ENCODE measurements around the gene CSKMT. TPM values are rescaled to one million over a fixed set of nuclear protein-coding genes. Genes with fewer than 3 reads are reported as not detected.
A peak's percentile ranks its signal among the peaks of the same experiment; 100 is the strongest.
"Not testable (repeated sequence)": the region's sequence is repeated elsewhere in the genome, so short reads cannot be mapped to it uniquely, and the experiment has no call there.

The CSKMT gene, protein sequence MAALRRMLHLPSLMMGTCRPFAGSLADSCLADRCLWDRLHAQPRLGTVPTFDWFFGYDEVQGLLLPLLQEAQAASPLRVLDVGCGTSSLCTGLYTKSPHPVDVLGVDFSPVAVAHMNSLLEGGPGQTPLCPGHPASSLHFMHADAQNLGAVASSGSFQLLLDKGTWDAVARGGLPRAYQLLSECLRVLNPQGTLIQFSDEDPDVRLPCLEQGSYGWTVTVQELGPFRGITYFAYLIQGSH
- polyA plus RNA-seq (ENCODE audit: insufficient read length in 12 of 12) = 1 to 10 TPM in 10 of 12 donors, not detected in 2; 2.3 to 3.6 (median 2.8) TPM
- long read RNA-seq, donor 1, transcript CSKMT-204 (1 exons, 376 nt) = major isoform, 5 of 8 reads
- long read RNA-seq, donor 1, partial matches to known transcripts = 0 of 8 reads
- long read RNA-seq, donor 1, other reads (novel, unspliced or antisense) = 0 of 8 reads
- long read RNA-seq, donor 2, partial matches to known transcripts = 0 of 5 reads
- long read RNA-seq, donor 2, other reads (novel, unspliced or antisense) = 0 of 5 reads
- long read RNA-seq, donor 3, partial matches to known transcripts = 0 of 5 reads
- long read RNA-seq, donor 3, other reads (novel, unspliced or antisense) = 0 of 5 reads
- long read RNA-seq, donor 4, partial matches to known transcripts = 0 of 2 reads
- long read RNA-seq, donor 4, other reads (novel, unspliced or antisense) = 0 of 2 reads
- long read RNA-seq, donor 5 = 0 reads
- long read RNA-seq, donor 6, partial matches to known transcripts = 0 of 5 reads
- long read RNA-seq, donor 6, other reads (novel, unspliced or antisense) = 0 of 5 reads
- long read RNA-seq, donor 7, partial matches to known transcripts = 0 of 1 reads
- long read RNA-seq, donor 7, other reads (novel, unspliced or antisense) = 0 of 1 reads
- long read RNA-seq, donor 8, transcript CSKMT-202 (2 exons, 2,870 nt) = major isoform, 7 of 12 reads
- long read RNA-seq, donor 8, partial matches to known transcripts = 0 of 12 reads
- long read RNA-seq, donor 8, other reads (novel, unspliced or antisense) = 0 of 12 reads
- long read RNA-seq, donor 9, transcript CSKMT-204 (1 exons, 376 nt) = minor isoform, 6 of 13 reads
- long read RNA-seq, donor 9, transcript CSKMT-202 (2 exons, 2,870 nt) = major isoform, 7 of 13 reads
- long read RNA-seq, donor 9, partial matches to known transcripts = 0 of 13 reads
- long read RNA-seq, donor 9, other reads (novel, unspliced or antisense) = 0 of 13 reads
- long read RNA-seq, donor 10, partial matches to known transcripts = 0 of 6 reads
- long read RNA-seq, donor 10, other reads (novel, unspliced or antisense) = 0 of 6 reads
- long read RNA-seq, donor 11, transcript CSKMT-204 (1 exons, 376 nt) = major isoform, 6 of 13 reads
- long read RNA-seq, donor 11, transcript CSKMT-202 (2 exons, 2,870 nt) = minor isoform, 5 of 13 reads
- long read RNA-seq, donor 11, partial matches to known transcripts = 0 of 13 reads
- long read RNA-seq, donor 11, other reads (novel, unspliced or antisense) = 0 of 13 reads

DNA sequence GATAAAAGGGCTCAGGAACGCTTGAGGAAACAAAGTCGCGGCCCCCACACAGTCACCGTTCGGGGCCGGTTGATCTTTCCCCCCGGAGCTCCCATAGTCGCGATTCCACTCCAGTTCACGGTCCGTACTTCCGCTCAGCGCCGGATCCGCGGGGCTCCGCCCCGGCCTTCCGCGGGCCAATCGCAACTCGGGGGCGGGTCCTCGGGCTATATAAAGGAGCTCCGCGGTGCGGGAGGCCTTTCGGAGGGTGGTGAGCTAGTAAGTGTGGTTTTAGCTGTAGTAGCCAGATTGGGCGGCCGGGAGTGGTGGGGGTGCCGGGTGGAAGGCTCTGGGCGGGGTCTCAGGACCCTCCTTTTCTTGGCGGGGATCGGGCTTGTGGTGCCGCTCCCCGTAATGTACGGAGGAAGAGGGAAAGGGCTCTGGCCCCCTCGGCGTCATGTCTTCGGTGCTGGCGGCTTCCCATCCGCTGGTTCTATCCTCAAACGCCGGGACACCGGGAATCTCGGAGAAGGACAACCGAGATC is at the start of gene CSKMT, which contains the start of gene C11orf98:
Gene CSKMT, plus strand, starts transcription at position 238 of the 524 bp plus-strand sequence. CDS start 568 bp downstream, outside the sequence.
Gene C11orf98, minus strand, starts transcription at position 136 of the 524 bp plus-strand sequence. Its CDS starts 41 bp downstream, at position 95.
- peak; percentile 97 for DNase-seq

DNA sequence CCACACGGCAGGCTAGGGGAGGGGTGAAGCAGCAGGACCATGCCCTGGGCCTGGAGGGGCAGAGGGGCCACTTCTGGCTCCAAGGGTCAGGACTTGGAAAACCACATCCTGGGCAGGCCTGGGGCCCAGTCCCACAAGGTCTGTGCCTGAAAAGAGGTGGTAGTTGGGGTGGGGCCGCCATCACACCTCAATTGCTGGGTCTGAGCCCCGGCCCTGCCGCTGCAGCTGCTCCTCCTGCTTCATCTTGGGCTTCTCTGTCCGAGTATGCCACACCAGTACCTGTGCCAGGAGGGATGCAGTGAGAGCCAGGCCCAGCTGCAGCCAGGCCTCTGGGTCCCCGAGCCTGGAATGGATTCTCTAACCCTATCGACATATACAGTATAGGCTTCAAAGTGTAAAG is 49.6 kb upstream of the CSKMT start:
- DNase-seq = no peak

DNA sequence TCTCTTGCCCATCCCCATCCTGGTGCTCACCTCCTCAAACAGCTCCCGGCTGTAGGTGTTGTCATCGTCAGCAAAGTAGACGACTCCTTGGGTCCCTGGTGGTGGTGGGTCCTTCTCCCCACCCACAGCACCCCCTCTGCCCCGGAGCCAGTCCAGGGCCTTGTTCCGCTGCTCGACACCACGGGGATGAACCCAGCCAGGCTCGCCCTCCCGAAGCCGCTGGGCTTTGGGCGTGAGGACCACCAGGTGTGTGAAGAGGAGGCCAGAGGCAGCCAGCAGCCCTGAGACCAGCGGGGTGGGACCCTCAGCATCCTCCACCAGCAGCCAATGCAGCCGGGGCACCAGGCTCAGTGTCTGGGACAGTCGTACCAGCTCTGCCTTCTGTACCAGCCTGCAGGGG is 48.2 kb upstream of the CSKMT start:
- not testable (repeated sequence) for DNase-seq

DNA sequence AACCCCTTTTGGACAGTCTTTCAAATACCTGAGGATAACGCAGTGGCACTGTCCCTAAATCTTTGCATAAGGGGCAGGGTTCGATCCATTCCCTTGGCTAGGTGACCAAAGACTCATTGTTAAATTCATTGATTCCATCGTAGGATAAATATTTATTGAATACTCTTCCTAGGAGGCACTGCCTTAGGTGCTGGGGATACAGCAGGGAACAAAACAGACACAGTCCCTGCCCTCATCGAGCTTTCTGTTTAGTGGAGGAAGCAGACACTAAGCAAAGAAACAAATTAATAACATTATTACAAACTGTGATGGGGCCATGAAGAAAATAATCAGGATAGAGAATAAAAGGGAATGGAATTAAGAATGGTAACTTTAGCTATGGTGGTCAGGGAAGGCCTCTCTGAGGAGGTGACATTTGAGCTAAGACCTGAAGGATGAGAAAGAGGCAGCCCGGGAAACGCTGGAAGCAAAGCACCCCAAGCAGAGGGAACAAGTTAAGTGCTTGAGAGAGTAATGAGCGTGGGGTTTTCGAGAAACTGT is 44.0 kb upstream of the CSKMT start:
- no peak for DNase-seq

DNA sequence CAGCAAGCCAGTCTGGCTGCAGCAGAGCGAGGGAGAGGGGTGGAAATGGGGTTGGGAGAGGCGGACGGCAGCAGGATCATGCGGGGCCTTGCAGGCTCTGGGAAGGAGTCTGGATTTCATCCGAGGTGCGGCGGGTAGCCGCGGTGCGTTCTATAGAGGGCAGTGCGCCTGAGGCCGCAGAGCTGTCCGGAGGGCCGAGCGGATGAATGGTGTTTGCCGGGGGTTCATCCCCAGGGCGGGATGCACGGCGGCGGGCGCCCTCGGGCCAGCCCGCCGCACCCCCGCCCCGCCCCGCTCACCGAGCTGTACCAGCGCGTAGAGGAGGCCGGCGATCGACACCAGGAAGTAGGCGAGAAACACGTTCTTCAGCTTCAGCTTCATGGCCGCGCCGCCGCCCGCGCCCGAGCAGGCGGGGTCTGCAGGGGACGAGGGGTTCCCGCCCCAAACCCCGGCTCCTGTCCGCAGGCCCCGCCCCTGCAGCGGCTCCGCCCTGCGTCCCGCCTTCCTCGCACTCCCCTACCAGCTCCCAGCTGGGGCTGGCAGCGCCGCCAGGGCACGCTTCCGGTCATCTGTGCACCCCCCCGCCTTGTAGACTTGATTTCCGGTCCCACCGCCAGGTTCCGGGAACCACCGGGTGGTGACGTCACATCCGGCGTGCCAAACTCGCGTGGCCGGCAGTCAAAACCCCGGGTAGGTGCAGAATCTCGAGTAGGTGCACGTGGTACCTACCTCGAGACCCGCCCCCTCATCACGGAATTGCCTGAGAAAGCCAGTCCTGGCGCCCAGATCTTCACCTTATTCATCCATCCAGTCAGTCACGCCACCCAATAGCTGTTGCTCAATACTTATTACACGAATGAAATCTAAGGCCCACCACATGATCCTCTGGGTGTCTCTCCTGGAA is 43.3 kb upstream of the CSKMT start, which contains the start of gene B3GAT3:
Gene B3GAT3, minus strand, starts transcription at position 420 of the 904 bp plus-strand sequence. Its CDS starts 39 bp downstream, at position 381.
- DNase-seq = peak; percentile 94

DNA sequence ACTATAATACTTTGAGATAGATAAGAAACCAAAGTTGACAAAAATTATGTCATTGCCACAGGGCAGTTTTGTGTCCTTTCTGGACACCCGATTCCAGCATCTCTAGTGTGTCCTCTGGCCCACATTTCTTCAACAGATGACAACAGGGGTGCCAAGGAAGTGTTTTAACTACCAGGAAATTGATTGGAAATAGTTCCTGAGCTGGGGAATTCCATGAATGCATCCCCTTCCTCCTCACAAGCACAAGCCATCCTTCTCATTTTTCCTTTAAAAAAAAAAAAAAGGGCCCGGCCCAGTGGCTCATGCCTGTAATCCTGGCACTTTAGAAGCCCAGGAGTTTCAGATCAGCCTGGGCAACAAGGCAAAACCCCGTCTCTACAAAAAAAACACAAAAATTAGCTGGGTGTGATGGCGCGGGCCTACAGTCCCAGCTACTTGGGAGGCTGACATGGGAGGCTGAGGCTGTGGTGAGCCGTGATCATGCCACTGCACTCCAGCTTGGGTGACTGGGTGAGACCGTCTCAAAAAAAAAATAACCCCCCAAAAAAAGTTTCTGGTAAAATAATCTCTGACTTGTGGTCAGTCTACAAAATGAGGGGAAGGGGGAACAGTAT is 42.5 kb upstream of the CSKMT start:
- DNase-seq = no peak

DNA sequence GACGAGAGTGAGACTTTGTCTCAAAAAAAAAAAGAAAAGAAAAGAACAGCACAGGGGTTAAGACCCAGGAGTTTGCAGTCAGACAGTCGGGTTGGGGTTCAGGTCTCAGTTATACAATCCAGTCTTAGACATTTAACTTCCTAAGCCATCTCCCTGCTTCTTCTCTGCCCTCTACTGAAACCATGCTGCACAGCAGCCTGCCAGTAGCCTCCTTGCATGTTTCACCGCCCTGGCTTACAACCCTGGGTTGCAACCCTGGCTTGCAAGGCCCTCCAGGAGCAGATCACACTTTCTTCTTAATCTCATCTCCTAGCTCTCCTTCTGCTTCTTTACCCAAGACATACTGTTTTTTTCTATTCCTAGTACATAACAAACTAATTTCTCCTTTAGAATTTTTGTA is 37.4 kb upstream of the CSKMT start:
- no peak for DNase-seq

DNA sequence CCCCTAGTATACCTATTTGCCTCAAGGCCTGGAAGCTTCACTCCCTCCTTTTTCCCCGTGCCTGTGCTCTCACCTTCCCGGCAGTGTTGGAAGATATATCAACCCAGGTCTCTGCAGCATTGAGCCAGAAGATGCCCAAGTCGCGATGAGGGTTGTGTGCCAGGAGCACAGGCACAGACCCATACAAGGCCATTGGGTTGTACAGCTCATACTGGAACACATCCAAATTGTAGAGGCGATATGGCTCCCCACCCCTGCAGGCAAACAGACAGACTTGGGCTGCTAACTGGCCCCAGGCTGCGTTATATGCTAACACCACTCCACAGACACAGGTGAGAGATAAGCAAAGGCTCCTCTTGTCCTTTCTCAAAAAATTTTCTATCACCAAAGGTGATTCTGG is 32.6 kb upstream of the CSKMT start:
- DNase-seq = no peak

DNA sequence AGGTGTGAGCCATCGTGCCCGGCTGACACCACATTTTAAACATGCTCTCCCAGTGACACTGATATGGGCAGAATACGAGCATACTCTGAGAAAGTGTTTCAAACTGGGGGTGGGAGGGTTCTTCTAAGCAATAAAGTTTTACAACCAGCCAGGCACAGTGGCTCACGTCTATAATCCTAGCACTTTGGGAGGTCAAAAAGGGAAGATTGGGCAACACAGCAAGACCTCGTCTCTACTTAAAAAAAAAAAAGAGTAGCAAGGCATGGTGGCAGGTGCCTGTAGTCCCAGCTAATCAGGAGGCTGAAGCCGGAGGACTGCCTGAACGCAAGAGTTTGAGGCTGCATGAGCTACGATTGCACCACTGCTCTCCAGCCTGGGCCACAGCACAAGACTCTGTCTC is 20.9 kb upstream of the CSKMT start:
- DNase-seq = no peak

DNA sequence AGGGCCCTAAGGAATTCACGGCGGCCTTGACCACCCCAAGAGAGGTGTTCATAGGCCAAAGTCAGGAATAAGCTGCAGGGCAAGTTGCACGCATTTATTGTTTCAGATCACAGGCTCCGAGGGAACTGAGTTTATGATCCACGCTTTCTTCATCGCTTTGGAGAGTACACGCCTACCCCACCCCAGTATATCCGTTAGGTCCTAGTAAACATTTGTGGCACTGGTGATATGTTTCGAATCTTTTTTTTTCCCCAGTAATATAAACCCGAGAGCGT is 19.5 kb upstream of the CSKMT start:
- DNase-seq = no peak

DNA sequence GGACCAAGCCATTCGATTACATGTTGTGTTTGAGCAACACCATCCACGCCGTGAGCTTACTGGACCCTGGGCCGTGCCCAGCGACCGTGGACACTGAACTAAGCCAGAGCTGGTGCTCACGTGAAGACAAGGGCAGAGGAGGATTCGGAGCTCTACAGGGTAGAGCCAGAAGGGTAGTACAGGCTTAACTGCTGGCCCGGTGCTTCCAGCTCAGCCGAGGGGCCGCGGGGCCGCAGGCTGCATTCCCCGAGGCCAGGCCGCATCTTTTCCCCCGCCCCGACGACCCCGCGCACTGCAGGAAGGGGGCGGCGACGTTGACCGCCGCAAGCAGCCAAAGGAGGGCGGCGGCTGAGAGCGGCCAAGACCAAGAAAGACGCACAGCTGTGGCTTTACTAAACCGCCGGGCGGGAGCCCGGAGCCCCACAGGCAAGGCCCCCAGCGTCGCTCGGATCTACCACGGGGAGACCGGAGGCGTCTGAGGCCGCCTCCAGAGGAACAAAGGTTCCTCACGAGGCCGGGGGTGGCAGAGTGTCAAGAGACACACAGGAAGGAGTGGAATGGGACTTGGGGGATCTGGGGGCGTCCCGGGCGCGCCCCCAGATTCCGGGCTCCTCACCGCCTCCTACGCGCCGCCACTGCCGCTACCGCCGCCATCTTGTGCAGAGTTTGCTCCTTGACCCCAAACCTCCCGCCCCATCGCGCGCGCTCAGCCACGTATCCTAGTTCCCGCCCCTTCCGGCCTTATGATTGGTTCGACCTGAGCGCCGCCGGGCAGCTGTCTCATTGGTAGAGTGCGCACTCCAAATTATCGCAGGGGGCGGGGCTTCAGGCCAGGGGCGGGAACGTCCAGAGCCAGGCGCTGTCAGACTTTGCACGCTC is 18.9 kb upstream of the CSKMT start, which contains the start of gene GANAB:
Gene GANAB, minus strand, starts transcription at position 668 of the 879 bp plus-strand sequence. Its CDS starts 14 bp downstream, at position 654.
- DNase-seq = peak; percentile 99

DNA sequence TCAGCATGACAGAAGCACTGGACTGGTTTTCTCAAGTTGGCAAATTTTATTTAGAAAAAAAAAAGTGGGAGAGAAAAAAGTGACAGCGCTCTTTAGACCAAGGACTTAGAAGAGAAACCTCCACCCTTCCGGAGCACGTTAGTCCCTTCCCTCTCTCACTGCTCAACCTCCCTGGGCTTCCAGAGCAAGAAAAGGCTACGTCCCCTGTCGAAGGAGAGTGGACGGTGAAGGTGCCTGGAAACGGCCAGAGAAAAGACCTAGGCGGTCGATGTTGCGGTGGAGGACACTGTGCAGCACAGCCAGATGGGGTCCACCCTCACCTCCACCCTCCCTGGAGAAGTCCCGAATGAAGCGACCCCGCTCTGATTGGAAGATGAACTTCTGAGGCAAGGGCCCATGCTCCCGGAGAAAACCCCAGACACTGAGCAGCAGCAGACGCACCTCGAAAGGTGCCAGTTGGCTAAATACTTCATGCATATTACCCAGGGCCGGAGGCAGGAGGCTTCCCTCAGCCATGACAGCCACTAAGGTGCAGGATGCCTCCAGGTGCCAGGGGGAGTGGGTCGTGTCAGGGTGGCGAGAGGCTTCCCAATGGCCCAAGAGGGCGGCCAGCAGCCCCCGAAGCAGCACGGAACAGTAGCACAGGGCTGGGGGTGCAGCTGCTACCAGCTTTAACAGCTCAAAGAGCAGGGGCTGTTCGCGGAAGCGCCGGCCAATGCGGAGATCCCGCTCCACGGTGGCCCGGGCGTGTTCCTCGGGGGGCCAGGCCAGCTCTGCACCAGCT is 18.1 kb upstream of the CSKMT start:
- DNase-seq = no peak

DNA sequence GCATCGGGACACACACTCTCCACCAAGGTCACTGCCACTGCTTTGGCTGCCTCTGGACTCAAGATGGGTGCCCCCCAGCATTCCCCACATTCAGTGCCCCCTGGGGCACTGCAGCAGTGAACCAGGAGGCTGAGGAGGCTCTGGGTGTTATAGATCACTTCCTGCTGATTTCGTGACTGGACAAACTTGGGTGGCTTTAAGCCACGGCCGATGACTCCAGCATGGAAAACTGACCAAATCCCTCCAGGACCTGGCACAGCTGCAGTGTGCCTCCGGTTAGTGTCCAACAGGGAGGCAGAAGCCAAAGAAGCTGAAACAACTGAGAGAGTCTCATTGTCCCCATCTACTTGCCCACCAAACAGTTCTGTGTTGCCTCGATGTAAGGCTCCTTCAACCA is 17.5 kb upstream of the CSKMT start:
- no peak for DNase-seq

DNA sequence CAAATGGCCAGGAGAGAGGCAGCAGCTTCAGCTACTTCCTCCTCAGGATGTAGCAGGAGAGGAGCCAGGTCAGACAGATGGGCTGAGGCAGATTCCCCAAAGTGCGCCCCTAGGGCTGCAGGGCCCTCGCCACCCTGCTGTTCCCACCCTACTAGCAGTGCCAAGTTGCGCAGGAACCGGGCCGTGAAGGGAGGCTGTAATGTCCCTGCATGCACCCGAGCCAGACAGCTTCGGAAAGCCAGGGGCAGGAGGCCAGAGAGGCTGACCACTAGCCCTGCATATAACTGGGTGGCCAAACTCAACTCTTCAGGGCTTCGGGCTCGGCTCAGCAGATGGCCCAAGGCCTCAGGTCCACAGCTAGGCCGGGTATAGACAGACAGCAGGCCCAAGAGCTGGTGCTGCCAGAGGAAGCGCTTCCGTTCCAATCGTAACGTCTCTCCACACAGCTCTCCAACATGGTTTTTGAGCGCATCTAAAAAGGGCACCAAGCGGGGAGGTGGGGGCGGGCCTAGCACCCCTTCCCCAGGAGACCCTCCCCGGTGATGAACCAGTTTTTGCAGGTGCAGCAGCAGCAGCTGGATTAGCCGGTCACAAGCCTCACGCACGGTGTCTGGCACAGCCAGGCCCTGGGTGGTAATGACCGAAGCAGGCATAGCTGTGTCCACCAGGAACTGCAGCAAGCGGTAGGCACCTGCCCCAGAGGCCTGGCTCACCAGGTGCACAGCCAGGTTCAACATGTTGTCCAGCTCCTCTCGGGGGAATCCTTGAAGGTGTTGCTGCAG is 16.7 kb upstream of the CSKMT start:
- DNase-seq = no peak

DNA sequence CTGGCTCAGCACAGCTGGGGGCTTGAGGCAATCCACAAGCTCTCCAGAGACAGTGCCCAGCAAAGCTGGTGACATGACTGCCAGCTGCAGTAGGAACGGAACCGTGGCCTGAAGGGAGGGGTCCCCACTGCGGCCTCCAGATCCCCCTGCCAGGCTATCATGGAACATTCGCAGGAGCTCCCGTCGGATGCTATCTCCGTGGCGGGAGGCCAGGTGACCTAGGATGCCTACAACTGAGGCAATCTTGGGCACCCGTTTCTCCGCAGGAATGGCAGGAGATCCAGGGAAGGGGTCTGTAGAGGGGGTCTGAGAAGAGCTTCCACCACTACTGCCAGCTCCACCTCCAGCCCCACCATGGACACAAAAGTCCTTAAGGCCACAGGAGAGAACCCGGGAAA is 16.1 kb upstream of the CSKMT start:
- DNase-seq = no peak

DNA sequence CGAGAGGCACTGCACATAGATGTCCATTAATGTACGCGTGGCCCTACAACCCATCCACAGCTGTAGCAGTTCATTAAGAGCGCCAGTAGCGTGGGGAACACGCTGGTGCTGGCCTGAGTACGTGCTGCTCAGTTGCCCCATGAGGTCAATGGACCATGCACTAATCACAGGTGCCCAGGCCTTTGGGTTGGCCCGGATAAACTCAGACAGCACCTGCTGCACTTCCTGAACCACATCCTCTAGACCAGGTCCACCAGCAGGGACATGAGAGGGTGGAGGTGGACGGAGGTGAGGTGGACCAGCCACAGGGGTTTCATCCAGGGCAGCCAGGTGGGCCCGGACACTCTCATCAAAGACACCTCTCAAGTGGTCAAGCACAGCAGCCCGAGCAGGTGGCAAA is 15.6 kb upstream of the CSKMT start:
- no peak for DNase-seq

All from muscle of arm (tissue), 14 donors.